SK-N-SH treated with all-trans-retinoic acid at 6 μM for 48 hours (cell line): ENCODE results near the gene ZNF518A.

Experiments used
- ARNTL ChIP-seq: fragments of 450-650 bp; formaldehyde crosslinking; IDR thresholded peaks from 2 replicates; pipeline ENCODE4 v1.5.0; 2020; ENCODE audit warnings: low read depth, mild to moderate bottlenecking, moderate library complexity, borderline replicate concordance
- SNAI2 ChIP-seq: fragments of 250-450 bp; sonication (Bioruptor Pico); IDR thresholded peaks from 2 replicates; pipeline ENCODE4 v1.5.0; 2020; ENCODE audit warnings: mild to moderate bottlenecking, moderate library complexity
- ZFP30 ChIP-seq: fragments of 450-650 bp; formaldehyde crosslinking; IDR thresholded peaks from 2 replicates; pipeline ENCODE4 v1.5.0; 2022; ENCODE audit warnings: mild to moderate bottlenecking, moderate library complexity
- TF ChIP-seq, protein P1 (sequence below): fragments of 250-450 bp; sonication (Bioruptor Pico); IDR thresholded peaks from 2 replicates; pipeline ENCODE4 v1.8.0; 2020; ENCODE audit warnings: mild to moderate bottlenecking, moderate library complexity, borderline replicate concordance
- TF ChIP-seq, protein P2 (sequence below): fragments of 250-450 bp; sonication (Bioruptor Pico); IDR thresholded peaks from 2 replicates; pipeline ENCODE4 v1.5.1; 2021; ENCODE audit warnings: mild to moderate bottlenecking, moderate library complexity

DNA sequence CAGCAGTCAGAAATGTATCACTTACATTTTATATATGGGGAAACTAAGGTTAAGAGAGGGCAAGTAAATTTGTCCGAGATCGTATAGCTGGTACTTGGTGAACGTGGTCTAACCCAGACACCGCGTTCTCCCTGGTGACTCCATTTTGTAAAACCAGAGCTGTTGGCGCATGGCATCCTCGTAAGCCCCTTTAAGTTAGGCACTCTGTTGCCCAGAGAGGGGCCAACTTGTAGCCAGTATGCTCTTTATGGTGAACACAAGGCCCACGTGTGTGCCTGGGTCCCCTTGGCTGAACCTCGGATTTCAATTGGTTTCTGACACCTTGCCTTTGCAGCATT is 39.7 kb upstream of the ZNF518A start:
- TF ChIP-seq, protein P1, sequence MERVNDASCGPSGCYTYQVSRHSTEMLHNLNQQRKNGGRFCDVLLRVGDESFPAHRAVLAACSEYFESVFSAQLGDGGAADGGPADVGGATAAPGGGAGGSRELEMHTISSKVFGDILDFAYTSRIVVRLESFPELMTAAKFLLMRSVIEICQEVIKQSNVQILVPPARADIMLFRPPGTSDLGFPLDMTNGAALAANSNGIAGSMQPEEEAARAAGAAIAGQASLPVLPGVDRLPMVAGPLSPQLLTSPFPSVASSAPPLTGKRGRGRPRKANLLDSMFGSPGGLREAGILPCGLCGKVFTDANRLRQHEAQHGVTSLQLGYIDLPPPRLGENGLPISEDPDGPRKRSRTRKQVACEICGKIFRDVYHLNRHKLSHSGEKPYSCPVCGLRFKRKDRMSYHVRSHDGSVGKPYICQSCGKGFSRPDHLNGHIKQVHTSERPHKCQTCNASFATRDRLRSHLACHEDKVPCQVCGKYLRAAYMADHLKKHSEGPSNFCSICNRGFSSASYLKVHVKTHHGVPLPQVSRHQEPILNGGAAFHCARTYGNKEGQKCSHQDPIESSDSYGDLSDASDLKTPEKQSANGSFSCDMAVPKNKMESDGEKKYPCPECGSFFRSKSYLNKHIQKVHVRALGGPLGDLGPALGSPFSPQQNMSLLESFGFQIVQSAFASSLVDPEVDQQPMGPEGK = no peak
- TF ChIP-seq SNAI2 (CRISPR knock-in tag) (no peak), ZFP30 (CRISPR knock-in tag) (no peak), ARNTL (CRISPR knock-in tag) (no peak)
- TF ChIP-seq, protein P2, sequence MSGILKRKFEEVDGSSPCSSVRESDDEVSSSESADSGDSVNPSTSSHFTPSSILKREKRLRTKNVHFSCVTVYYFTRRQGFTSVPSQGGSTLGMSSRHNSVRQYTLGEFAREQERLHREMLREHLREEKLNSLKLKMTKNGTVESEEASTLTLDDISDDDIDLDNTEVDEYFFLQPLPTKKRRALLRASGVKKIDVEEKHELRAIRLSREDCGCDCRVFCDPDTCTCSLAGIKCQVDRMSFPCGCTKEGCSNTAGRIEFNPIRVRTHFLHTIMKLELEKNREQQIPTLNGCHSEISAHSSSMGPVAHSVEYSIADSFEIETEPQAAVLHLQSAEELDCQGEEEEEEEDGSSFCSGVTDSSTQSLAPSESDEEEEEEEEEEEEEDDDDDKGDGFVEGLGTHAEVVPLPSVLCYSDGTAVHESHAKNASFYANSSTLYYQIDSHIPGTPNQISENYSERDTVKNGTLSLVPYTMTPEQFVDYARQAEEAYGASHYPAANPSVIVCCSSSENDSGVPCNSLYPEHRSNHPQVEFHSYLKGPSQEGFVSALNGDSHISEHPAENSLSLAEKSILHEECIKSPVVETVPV (CRISPR knock-in tag) = peak; percentile 41; the same call in 1 of the 2 replicates
